ENCODE results near the gene IKZF1. TPM values are rescaled to one million over a fixed set of nuclear protein-coding genes. Genes with fewer than 3 reads are reported as not detected.

The IKZF1 gene
- total RNA-seq, 3 donors from 2014 or later: 7.8 to 14.9 (median 8.8) TPM

DNA sequence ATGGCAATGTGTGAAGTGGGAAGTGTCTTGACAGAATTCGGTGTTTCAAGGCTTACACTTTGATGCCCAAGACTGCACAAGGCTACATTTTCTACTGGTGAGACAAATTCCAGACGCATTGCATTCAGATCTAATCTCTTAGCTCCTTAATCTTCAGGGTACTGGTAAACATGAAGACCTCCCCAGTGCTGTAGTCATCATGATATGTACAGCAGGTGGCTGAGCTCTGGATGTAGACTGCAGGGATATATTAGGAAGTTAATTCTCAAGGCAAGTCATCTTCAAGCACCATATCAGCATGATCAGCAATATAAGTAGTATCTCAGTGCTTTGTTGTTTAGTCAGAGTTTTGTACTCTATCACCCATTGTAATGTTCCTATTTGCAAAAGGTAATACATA lies 61.8 kb downstream of the IKZF1 start:
- H3K36me3 ChIP-seq (ENCODE audit: low read depth): no peaks in the 10 kb centered on the region
- no peaks in the 10 kb centered on the region for H3K4me1 ChIP-seq (ENCODE audit: low read depth)
- ATAC-seq (no peak), DNase-seq (no peak)
- H3K4me3 ChIP-seq: no peak overlapping the region
- TF ChIP-seq, protein P1, sequence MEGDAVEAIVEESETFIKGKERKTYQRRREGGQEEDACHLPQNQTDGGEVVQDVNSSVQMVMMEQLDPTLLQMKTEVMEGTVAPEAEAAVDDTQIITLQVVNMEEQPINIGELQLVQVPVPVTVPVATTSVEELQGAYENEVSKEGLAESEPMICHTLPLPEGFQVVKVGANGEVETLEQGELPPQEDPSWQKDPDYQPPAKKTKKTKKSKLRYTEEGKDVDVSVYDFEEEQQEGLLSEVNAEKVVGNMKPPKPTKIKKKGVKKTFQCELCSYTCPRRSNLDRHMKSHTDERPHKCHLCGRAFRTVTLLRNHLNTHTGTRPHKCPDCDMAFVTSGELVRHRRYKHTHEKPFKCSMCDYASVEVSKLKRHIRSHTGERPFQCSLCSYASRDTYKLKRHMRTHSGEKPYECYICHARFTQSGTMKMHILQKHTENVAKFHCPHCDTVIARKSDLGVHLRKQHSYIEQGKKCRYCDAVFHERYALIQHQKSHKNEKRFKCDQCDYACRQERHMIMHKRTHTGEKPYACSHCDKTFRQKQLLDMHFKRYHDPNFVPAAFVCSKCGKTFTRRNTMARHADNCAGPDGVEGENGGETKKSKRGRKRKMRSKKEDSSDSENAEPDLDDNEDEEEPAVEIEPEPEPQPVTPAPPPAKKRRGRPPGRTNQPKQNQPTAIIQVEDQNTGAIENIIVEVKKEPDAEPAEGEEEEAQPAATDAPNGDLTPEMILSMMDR (IDR thresholded peaks at IDR 0.05): no peak
- no peaks in the 10 kb centered on the region for H3K9me3 ChIP-seq
- intact Hi-C loops (cut with DNase I, micrococcal nuclease): no loop called here

DNA sequence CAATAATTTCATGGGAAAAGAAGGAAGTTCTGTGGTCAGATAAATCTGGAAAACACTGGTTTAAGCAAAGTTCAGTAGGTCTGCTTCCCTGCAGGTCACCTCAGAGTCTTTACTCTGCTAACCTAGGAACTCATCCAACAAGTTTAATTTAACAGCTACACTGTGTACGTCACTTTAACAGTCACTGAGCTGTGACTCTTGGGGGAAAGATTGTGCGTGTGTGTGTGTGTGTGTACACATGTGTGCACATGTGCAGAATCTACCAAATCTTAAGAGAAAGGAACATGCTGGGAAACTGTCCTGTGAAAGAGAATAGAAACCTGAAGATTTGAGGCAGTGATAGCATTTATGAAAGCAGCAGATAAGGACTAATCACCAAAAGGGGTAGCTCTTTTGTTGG lies 62.6 kb downstream of the IKZF1 start:
- DNase-seq (no peak), ATAC-seq (peak; percentile 20)
- H3K4me1 ChIP-seq (ENCODE audit: low read depth): no peaks in the 10 kb centered on the region
- TF ChIP-seq, protein P1 (IDR thresholded peaks at IDR 0.05): no peak
- intact Hi-C loops (cut with DNase I, micrococcal nuclease): no loop called here
- no peaks in the 10 kb centered on the region for H3K9me3 ChIP-seq
- no peak overlapping the region for H3K4me3 ChIP-seq
- H3K36me3 ChIP-seq (ENCODE audit: low read depth): no peaks in the 10 kb centered on the region

DNA sequence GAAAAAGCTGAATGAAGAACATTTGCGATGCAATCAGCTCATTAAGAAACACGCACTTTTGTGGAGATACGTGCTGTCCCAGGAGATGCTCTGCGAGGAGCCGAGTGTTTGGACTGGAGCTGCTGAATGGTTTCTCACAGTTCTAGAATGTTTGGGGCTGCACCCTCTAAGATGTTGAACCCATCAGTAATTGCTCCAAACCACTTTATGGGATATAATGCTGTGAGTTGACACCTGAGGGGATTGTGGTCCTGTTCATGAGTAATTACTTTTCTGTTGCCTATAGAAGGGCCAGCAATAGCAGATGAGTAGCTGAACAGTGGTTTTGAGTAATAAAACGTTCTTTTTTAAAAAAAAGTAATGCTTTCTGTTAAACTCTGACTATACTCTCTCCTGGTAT lies 63.1 kb downstream of the IKZF1 start:
- ATAC-seq: no peak
- H3K36me3 ChIP-seq (ENCODE audit: low read depth): no peaks in the 10 kb centered on the region
- H3K4me1 ChIP-seq (ENCODE audit: low read depth): no peaks in the 10 kb centered on the region
- H3K9me3 ChIP-seq: no peaks in the 10 kb centered on the region
- no peak overlapping the region for H3K4me3 ChIP-seq
- DNase-seq: no peak
- intact Hi-C loops (cut with DNase I, micrococcal nuclease): no loop called here
- TF ChIP-seq, protein P1 (IDR thresholded peaks at IDR 0.05): no peak

DNA sequence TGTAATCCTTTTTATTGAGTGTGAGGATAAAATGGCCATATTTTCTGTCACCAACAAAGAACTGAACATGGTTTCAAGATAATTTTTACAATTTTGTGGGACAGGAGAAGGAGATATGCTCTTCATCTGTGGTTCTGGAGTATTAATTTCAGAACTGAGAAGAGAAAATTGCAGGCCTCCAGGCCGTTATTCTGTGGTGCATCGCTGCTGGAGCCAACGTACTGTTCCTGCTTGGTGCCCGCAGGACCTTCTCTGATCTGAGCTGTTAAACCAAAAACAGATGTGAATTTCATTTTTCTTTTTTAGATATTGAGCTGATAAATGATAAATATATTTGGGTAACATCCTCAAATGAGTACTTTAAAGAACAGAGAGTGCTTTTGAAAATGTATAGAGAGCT lies 63.9 kb downstream of the IKZF1 start:
- no peaks in the 10 kb centered on the region for H3K9me3 ChIP-seq
- no peak overlapping the region for H3K4me3 ChIP-seq
- intact Hi-C loops (cut with DNase I, micrococcal nuclease): no loop called here
- no peaks in the 10 kb centered on the region for H3K36me3 ChIP-seq (ENCODE audit: low read depth)
- ATAC-seq: no peak
- no peaks in the 10 kb centered on the region for H3K4me1 ChIP-seq (ENCODE audit: low read depth)
- DNase-seq: no peak
- TF ChIP-seq, protein P1 (IDR thresholded peaks at IDR 0.05): no peak

DNA sequence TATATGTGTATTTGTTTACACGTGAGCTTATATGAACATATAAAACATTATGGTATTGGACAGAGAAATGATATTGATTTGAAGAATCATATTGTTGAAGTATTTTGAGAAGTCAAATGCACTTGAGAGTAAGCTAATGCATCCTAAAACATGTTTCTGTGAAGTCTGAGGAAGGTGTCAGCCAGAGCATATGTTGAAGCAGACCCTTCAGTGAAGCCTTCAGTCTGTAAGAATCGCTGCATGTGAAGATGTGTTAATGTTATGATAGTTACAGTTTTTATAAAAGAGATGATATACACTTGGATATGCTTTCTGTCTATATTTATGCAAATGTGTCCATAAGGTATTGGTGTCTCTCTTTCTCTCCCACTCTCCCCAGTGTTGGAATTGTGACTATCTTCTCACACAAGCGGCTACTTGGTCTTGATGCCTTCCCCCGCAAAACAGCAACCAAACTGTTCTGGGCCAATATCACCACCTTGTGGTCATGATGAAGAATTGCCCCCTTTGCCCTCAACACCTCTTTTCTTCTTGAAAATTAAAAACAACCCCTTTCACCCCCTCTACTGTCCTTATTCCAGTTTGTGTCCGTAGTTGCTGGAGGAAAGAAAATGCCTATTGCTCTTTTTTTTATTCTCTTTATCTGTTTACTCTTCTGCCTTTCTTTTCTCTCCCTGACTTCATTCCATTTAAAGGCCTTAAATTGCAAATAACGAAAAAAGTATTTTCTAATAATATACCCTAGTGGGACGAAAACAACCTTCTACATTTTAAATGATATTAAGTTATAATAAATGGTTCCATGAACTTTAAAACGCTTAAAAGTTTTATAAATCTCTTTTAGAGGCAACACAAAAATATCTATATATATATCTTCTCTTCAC lies 64.9 kb downstream of the IKZF1 start:
- TF ChIP-seq, protein P1 (IDR thresholded peaks at IDR 0.05): no peak
- H3K9me3 ChIP-seq: no peaks in the 10 kb centered on the region
- ATAC-seq: peak; percentile 48
- intact Hi-C loops (cut with DNase I, micrococcal nuclease): no loop called here
- no peak overlapping the region for H3K4me3 ChIP-seq
- no peaks in the 10 kb centered on the region for H3K36me3 ChIP-seq (ENCODE audit: low read depth)
- DNase-seq: no peak
- no peaks in the 10 kb centered on the region for H3K4me1 ChIP-seq (ENCODE audit: low read depth)
